Fibroblast of peridontal ligament (primary cell): ENCODE data around the gene ERICH3.
A peak's percentile ranks its signal among the peaks of the same experiment; 100 is the strongest.

Experiments used
- DNase-seq: peaks from one replicate; pipeline ENCODE4 v3.0.0-alpha.2; 2010; ENCODE audit errors: extremely low read depth

The ERICH3 gene

GRCh38 chr1:74592580-74593355, 80.8 kb downstream of the ERICH3 start:
- no peak for DNase-seq

GRCh38 chr1:74591949-74592348, 81.6 kb downstream of the ERICH3 start:
- DNase-seq, result no peak

- no peak for DNase-seq
Measured at GRCh38 chr1:74590288-74590687, 83.3 kb downstream of the ERICH3 start.

GRCh38 chr1:74587888-74588287, 85.7 kb downstream of the ERICH3 start:
- DNase-seq, result no peak

GRCh38 chr1:74586253-74586897, 87.2 kb downstream of the ERICH3 start:
- DNase-seq, result peak; percentile 7

GRCh38 chr1:74584185-74584584, 89.4 kb downstream of the ERICH3 start:
- DNase-seq, result peak; percentile 66

- DNase-seq, result no peak
Measured at GRCh38 chr1:74583397-74583796, 90.2 kb downstream of the ERICH3 start.

- no peak for DNase-seq
Measured at GRCh38 chr1:74579425-74579824, 94.2 kb downstream of the ERICH3 start.

- DNase-seq, result no peak
Measured at GRCh38 chr1:74578101-74578500, 95.5 kb downstream of the ERICH3 start.

- no peak for DNase-seq
Measured at GRCh38 chr1:74571891-74572290, 101.7 kb downstream of the ERICH3 start.

GRCh38 chr1:74571493-74571800, 102.1 kb downstream of the ERICH3 start:
- no peak for DNase-seq

- no peak for DNase-seq
Measured at GRCh38 chr1:74570797-74571492, 102.6 kb downstream of the ERICH3 start.

- no peak for DNase-seq
Measured at GRCh38 chr1:74549932-74550331, 123.7 kb downstream of the ERICH3 start.

- no peak for DNase-seq
Measured at GRCh38 chr1:74548961-74549750, 124.4 kb downstream of the ERICH3 start.

- DNase-seq, result no peak
Measured at GRCh38 chr1:74545821-74546220, 127.8 kb downstream of the ERICH3 start.

GRCh38 chr1:74534241-74534640, 139.4 kb downstream of the ERICH3 start:
- peak; percentile 88 for DNase-seq

GRCh38 chr1:74531796-74532195, 141.8 kb downstream of the ERICH3 start:
- no peak for DNase-seq

GRCh38 chr1:74530892-74531291, 142.7 kb downstream of the ERICH3 start:
- DNase-seq, result no peak

GRCh38 chr1:74528123-74528522, 145.5 kb downstream of the ERICH3 start:
- DNase-seq, result no peak

- DNase-seq, result peak; percentile 26
Measured at GRCh38 chr1:74526708-74527107, 146.9 kb downstream of the ERICH3 start.

- peak; percentile 15 for DNase-seq
Measured at GRCh38 chr1:74523873-74524480, 149.6 kb downstream of the ERICH3 start.

GRCh38 chr1:74522148-74522547, 151.4 kb downstream of the ERICH3 start:
- DNase-seq, result no peak
